Measurements from ENCODE around the gene NRXN3.

DNA sequence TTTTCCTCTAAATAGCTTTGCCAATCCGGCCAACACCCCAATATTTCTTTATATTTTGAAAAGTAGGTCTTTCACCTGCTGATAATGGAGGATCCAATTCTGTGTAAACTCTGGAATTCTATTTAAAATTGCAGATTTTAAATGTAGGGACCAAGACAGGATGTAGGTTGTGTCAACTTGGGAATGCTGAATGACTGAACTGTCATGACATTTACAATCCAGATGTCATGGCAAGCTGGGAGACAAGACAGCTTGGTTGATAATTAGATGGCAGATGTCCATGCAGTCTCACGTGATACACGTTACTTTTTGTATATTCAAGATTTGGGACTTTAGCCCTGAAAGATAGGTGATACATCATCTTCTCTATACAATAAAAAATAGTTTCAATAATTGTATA is 1564.0 kb downstream of the NRXN3 start:
- TF ChIP-seq EZH2 (IDR thresholded peaks at IDR 0.05; ENCODE audit: insufficient read depth, low read length) (no peak), CTCF (IDR thresholded peaks at IDR 0.05; ENCODE audit: insufficient read depth, low read depth, low read length) (no peak)

Measured in astrocyte (in vitro differentiated cells and primary cell).